GM12892 (cell line): ENCODE data around the gene MIER2.

Source experiments
- POLR2A ChIP-seq: IDR thresholded peaks from 2 replicates; pipeline ENCODE4 v1.6.1; 2011; ENCODE audit warnings: low read depth, low read length, control low read depth
- POLR2AphosphoS5 ChIP-seq: IDR thresholded peaks from 2 replicates; pipeline ENCODE4 v1.6.1; 2011; ENCODE audit warnings: low read depth, low read length, control low read depth
- TAF1 ChIP-seq: IDR thresholded peaks from 2 replicates; pipeline ENCODE4 v1.6.1; 2011; ENCODE audit warnings: low read depth, mild to moderate bottlenecking, control low read depth, low read length, borderline replicate concordance

DNA sequence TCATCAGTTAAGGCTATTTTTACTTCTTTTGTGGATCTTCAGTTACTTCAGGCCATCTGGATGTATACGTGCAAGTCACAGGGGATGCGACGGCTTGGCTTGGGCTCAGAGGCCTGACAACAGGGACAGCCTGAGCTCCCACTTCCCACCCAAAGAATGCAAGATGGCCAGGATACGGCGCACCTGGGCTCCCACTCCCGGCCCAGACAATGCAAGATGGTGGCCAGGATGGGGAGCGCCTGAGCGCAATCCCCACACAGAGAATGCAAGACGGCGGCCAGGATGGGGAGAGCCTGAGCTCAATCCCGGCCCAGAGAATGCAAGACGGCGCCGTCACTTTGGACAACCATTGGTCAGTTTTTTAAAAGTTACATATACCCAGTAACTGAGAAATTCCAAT is 25.3 kb upstream of the MIER2 start:
- TF ChIP-seq POLR2AphosphoS5 (no peak), POLR2A (no peak), TAF1 (no peak)
